ENCODE results near the gene NR2C1.

GRCh38 chr12:95102916-95103671, 29.7 kb upstream of the NR2C1 start:
- TF ChIP-seq CTCF (conservative IDR thresholded peaks at IDR 0.05; ENCODE audit: low read length) (no peak), EZH2phosphoT487 (IDR thresholded peaks at IDR 0.05; ENCODE audit: borderline replicate concordance, low read depth, low read length) (no peak)
